HG03064 (cell line): ENCODE data around the gene ALK.
"Not testable (repeated sequence)": the region's sequence is repeated elsewhere in the genome, so short reads cannot be mapped to it uniquely, and the experiment has no call there.

Experiments used
- ATAC-seq: cut with Tn5 transposase; IDR thresholded peaks from one replicate; pipeline ENCODE4 v1.9.1; 2021; ENCODE audit warnings: low read depth; ENCODE audit not compliant: unreplicated experiment

Gene ALK

GRCh38 chr2:29246383-29247300 is 674.7 kb downstream of the ALK start:
- no peak for ATAC-seq

DNA sequence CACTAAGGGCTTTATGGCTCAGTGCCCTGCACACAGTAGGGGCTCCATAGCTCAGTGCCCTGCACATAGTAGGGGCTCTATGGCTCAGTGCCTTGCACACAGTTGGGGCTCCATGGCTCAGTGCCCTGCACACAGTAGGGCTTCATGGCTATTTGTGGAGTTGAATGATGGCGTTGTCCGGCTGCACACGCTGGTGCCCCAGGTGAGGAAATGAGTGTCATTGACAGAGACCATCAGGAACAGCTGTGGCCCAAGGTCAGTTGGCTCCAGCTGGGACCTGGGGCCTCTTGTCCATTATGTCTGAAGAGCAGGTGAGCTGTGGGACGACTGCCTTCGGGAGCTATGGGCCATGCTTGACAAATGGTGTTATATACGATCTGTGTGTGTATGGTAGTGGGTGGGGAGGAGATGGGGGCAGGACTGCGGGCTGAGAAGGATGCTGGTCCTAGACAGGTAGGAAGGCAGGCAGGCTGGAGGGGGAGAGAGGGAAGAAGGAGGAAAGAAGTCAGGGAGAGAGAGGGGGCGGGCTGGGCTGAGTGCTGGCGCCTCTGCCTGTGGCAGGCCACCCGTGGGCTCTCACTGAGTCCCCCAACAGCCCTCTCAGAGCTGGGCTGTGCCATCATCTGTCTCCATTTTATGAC is 675.5 kb downstream of the ALK start:
- ATAC-seq: no peak

GRCh38 chr2:29245035-29245741 is 676.2 kb downstream of the ALK start:
- not testable (repeated sequence) for ATAC-seq

DNA sequence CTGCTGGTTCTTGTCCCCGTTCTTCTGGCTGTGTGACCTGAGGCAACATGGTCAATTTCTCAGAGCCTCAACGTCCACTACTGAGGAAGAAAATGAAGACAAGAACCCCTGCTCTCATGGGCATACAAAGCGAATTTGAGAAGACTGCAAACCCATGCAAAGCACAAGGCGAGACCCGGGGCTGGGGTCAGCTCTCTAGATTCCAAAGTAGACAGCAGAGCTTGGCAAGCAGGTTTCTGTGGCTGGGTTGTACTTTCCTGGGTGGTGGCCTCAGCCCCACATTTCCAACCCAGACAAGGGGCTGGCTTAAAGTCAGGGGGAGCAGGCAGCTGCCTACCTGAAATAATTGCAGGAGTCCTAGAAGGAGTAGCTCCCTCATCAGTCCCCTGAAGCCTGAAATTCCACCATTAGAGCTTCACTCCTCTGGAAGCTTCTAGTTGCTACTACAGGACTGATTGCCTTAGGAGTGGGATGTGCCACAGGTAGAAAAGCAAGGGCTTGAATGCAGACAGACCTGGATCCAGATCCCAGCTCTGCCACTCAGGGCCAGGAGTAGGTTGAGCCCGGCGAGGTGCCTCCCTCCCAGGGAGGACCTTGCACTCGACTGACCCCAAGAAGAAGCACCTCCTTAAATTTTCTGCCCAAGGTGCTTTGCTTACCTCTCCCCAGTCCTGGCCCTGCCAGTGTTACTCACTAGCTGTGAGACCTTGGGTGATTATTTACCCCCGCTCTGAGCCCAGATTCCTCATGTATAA is 678.6 kb downstream of the ALK start:
- no peak for ATAC-seq

DNA sequence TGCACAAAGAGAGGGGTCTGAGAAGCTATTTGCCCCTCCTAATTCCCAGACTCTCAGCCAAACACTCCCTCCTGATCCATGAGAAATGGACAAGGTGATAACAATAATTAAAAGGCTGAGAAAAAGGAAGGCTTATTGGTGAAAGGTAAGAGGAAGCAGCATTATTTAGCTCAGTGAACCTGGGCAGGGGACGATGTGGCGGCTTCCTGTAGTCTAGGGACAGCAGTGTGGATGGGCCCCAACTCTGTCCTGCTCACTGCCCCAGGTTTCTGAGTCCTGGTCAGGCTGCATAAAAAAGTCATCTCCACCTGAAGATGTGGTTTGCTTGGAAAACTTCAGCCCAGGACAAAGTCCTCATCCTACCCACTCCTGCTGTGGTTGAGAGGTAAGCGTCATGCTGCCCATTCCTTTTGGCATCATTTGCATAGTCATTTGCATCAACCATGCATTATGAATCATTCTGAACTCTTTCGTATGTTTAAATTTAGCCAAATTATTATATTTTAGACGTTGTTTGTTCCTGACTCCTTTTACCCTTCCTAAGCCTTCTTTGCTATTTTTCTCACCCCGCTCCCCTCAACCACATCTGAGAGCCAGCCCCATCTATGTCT is 679.3 kb downstream of the ALK start:
- ATAC-seq: no peak

- no peak for ATAC-seq
Observed at GRCh38 chr2:29241341-29241740, 680.0 kb downstream of the ALK start.

DNA sequence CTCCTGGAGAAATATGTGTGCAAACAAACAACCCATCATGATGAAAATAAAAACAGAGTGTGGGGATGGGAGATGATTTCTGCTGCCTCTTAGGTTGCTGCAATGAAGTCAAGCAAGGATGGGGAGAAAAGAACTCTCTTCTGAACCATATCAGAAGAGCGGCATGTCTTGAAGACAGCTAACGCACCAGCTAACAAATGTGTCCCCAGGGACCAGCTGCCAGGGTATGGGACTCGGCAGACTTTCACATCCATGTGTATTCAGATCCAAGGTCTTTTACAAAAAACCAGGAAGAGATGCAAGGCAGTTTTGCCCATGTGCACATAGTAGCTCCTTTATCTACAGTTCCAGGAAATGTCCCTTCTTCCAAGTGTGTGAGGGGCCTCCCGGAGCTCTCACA is 680.8 kb downstream of the ALK start:
- ATAC-seq: no peak

- ATAC-seq: no peak
Observed at GRCh38 chr2:29239209-29239960, 682.0 kb downstream of the ALK start.

DNA sequence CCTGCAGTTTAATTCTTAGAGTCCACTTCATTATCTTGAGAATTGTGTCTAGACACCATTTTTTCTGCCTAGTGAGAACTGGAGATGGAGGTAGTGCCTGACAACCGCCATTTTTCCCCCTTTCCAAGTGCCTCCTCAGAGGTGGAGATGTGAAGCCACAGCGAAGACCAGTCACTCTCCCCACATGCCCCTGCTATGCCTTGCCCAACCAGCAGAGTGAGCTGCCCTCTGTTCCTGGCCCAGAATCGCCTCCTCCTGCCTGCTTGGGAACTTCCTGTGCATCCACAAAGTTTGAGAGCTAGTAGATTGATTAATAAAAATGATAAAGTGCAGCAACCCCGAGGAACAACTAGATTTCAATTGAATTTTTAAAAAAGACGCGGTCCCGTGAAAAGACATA is 682.9 kb downstream of the ALK start:
- ATAC-seq: no peak

DNA sequence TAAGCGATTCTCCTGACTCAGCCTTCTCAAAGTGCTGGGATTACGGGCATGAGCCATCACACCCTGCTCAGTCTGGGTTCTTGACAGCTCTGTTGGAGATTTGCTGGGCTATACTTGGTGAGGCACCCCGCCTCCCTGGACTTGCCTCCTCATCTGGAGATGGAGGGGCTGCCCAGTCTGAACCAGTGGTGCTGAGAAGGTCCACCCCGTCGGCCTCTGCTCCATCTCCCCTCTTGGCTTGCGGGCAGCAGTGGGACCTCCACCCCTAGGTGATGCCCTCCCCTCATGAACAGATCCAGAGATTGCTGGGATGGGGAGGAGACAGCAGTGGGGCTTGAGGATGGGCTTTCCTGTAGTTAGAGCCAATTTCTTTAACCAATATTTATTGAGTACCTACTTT is 685.3 kb downstream of the ALK start:
- ATAC-seq: no peak

GRCh38 chr2:29235411-29235810 is 686.0 kb downstream of the ALK start:
- ATAC-seq: no peak

DNA sequence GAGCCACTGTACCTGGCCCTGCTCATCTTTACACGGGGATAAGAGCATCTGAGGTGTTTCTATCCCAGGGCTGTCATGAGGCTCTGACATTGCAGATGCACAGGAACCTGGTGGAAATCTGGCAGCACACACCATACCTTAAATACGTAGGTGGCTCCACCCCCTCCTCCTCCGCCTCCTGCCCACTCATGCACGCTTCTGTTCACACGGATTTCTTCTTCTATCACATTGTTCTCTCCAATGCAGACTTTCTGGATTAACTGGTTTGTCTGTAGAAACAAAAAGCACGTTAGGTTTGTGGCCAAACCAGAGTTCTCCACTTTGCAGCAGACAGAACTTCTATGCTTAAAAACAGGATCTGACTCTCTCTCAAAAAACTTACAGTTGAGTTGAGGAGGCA is 688.0 kb downstream of the ALK start:
- ATAC-seq: no peak

- no peak for ATAC-seq
Observed at GRCh38 chr2:29232041-29232440, 689.3 kb downstream of the ALK start.

- ATAC-seq: no peak
Observed at GRCh38 chr2:29229640-29230039, 691.7 kb downstream of the ALK start.

- no peak for ATAC-seq
Observed at GRCh38 chr2:29228947-29229346, 692.4 kb downstream of the ALK start.

DNA sequence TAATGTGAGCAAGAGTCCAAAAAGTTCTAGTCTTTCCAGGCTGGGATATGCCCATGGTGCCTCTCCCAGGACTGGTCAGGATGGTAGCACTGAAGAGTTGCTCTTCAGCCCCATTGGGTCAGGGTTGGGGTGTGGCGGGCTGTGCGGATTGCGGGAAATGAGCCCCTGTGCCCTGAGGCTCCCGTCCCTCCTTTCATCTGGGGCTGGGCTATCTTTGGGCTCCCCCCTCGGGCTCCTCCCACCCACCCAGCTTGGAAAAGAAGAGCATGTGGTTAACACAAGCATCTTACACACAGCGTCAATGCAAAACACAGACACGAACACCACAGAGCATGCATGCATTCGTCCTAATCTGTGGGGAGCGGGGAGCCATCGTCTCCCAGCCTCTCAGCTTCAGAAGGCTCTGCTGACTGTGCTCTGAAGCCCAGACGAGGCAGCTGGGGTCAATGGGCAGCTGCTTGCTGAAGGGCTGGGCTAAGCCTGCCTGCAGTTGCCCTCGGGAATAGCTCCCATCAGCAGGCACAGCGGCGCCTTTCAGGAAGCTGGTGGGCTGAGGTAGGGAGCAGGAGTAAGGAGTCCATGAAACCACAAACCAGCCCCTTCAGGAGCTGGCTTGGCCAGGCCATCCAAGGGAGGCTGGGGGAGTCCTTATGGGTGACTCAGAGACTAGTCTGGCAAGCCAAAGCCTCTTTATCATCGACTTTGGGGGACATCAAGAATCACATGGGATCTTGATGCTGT is 693.3 kb downstream of the ALK start:
- ATAC-seq: no peak

- no peak for ATAC-seq
Observed at GRCh38 chr2:29226808-29227207, 694.6 kb downstream of the ALK start.

- ATAC-seq: no peak
Observed at GRCh38 chr2:29226375-29226774, 695.0 kb downstream of the ALK start.

GRCh38 chr2:29225814-29226213 is 695.6 kb downstream of the ALK start:
- ATAC-seq: no peak
